COLO668 (cell line): Measurements from ENCODE around the gene IL4.

Experiments
- DNase-seq: peaks from one replicate; lab custom pipeline; 2025; ENCODE audit not compliant: unreplicated experiment; lab: John Stamatoyannopoulos, UW

The IL4 gene

DNA sequence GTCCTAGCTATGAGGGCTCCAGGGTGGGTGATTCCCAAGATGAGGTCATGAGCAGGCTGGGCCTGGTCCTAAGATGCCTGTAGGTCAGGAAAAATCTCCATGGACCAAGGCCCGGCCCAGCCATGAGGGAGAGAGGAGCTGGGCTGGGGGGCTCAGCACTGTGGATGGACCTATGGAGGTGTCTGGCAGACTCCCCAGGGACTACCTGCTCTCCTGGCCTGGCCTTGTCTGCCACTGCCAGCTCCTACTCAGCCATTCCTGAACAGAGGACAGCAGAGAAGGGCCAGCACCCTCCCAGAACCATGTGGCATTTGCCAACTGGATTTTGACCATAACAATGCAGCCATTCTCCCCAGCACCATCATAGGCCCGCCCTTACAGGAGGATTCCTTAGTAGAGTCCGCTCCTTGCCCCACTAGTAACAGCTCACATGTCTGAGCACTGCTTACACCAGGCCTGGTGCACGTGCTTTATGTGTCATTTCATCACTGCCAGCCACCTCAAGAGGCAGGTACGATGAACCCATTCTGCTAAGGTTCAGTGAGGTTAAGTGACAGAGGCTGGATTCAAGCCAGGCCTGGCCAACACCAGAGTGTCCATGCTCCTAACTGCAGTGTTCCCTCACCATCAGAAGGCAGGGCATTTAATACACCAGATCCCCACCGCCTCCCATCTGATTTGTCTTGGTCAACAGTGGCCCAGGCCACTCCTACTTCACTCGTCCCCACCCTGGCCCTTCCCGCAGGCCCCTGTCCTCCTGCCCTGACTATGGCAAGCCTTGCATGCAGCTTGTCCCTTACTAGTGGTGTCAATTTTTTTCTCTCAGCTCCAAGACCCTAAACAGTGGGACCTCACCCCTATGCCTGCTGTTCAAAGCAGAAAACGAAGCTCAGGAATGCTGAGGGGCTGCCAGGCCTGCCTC, 15.1 kb upstream of the IL4 start:
- DNase-seq = no peak

GRCh38 chr5:132659598-132660493, 13.9 kb upstream of the IL4 start:
- DNase-seq = no peak

DNA sequence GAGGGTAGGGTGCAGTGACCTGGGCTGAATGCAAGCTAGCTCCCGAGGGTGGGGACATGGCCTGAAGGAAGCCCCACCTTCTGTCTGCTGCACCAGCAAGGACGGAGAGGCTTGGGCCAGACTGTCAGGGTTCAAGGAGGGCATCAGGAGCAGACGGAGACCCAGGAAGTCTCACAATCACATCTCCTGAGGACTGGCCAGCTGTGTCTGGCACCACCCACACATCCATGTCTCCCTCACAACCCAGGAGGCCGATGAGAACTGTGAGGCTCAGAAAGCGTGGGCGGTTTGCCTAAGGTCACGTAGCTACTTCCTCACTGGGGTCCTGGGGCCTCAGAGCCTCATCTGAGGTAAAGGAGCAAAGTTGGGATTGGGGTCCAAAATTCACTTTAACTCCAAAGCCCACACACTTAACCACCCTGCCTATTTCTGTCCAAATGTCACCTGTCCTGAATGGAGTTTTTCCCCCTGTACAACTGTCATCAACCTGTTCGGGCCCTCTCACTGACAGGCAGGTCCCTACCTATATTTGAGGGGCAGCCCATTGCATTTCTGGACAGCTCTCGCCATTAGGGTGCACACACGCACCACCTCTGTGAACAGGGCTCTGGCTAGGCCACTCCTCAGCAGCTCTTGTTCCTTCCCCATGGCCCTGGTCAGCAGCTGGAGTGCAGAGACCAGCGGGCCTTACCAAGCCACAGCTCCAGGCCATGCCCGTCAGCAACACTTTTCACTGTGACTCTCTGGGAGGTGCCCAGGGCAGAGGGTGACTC, 12.4 kb upstream of the IL4 start:
- DNase-seq = no peak

- DNase-seq = no peak
These were observed 11.8 kb upstream of the IL4 start for GRCh38 chr5:132662004-132662401.

GRCh38 chr5:132662925-132663770, 10.6 kb upstream of the IL4 start:
- no peak for DNase-seq

GRCh38 chr5:132663771-132664695, 9.8 kb upstream of the IL4 start:
- DNase-seq = no peak

- DNase-seq = no peak
These were observed 9.0 kb upstream of the IL4 start for GRCh38 chr5:132664696-132665209.

DNA sequence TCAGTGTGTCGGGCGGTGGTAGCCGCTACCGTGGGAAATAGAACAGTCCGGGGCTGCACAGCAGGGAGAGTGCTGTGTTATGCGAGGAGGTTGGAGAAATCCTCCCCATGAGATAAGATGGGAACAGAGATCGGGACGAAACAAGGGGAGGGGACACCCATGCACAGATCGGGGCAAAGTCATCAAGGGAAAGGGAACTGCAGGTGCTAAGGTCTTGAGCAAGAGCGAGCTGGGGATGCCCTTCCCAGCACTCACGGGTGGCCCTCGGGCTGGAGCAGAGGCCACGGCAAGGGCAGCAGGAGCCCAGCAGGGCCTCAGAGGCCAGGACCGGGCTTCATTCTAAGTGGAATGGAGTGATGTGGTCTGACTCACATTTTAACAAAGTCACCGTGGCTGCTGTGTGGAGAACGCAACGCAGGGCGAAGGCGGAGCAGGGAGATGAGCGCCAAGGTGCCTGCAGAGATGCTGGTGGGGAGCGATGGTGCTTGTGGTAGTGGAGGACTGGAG, 8.2 kb upstream of the IL4 start:
- no peak for DNase-seq

GRCh38 chr5:132666310-132667123, 7.3 kb upstream of the IL4 start:
- no peak for DNase-seq

GRCh38 chr5:132667309-132667708, 6.5 kb upstream of the IL4 start:
- DNase-seq = no peak

- DNase-seq = no peak
These were observed 5.8 kb upstream of the IL4 start for GRCh38 chr5:132667761-132668705.

GRCh38 chr5:132668706-132669454, 4.9 kb upstream of the IL4 start:
- no peak for DNase-seq

GRCh38 chr5:132669455-132669820, 4.4 kb upstream of the IL4 start:
- no peak for DNase-seq

DNA sequence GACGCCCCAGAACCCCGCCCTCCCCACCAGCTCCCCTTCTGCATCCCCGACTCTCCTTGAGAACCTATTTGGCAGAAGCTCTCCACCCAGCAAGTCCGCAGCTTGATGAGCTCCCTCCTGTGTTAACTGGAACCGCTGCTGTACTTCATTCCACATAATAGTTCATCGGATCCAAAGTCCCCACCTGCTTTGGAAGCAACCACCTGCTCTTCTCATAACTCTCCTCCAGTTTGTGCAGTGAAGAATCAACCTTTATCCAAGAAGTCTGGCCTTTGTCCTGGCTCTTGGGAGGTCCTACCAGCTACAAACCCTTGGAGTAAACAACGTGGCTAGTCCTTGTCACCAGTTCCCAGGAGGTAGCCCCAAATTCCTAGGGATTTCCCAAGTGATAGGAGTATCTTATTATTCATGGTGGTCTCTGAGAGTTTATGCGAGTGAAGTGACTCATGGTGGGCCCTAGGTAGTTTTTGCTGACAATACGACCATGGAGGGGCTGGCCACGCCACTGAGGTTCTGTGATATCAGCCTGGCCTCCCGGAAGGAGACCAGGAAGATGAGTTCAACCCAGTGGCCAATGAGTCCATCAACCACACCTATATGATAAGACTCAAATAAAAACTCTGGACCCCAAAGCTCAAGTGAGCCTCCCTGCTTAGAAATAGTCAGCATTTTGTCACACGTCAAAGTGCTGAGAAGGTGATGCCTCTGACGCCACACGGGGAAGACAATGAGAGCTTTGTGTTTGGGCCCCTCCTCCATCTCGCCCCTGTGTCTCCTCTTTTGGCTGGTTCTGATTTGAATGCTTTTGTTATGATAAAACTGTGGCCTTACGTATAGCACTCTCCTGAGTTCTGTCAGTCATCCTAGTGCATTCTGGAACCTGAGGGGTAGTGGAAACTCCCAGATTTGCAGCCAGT, 3.6 kb upstream of the IL4 start:
- no peak for DNase-seq

DNA sequence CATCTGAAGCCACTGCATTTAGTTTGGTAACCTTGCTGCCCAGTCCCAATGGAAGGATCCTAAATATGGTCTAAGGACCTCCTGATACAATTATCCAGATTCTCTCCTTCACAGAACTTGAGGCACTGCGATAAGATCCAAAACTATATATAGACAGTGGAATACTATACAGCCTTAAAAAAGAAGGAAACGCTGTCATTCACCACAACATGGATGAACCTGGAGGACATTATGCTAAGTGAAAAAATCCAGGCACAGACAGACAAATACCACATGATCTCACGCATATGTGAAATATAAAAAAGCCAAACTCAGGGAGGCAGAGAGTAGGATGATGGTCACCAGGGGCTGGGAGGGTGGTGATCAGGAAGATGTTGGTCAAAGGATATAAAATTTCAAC, 2.8 kb upstream of the IL4 start:
- no peak for DNase-seq
